ENCODE measurements around the gene PIK3CG. TPM values are rescaled to one million over a fixed set of nuclear protein-coding genes. Genes with fewer than 3 reads are reported as not detected.

The PIK3CG gene
- polyA plus RNA-seq, 3 donors = 17.9 to 31.2 (median 20.7) TPM

DNA sequence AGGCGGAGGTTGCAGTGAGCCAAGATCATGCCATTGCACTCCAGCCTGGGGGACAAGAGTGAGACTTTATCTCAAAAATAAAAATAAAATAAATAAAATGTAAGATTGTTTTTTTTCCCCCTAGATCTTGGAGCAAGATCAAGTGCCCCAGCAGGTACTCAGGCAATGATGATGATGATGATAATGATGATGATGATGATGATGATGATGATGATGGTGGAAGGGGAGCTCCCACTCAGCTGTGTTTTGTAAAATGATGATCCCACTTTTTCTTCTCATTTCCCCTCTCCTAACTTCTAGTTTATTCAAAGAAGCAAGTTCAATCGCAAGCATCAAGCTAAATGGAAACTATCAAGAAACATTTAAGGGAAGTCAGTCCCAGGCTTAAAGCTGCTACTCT lies 50.3 kb downstream of the PIK3CG start:
- Mint-ChIP-seq H3K27me3 (ENCODE audit: low read depth in 3 of 3) (peaks cover 0 to 2% (median 0%) of the 10 kb centered on the region in 3 donors), H3K4me3 (no peak overlapping the region), H3K9me3 (peaks cover 0 to 14% (median 4%) of the 10 kb centered on the region in 7 donors), H3K4me1 (peaks cover 2% of the 10 kb centered on the region), H3K36me3 (peaks cover 4 to 6% of the 10 kb centered on the region in 2 donors), H3K27ac (no peak overlapping the region)
- Histone ChIP-seq H4K20me1 (ENCODE audit: insufficient read depth, low read length) (no peaks in the 10 kb centered on the region), H3K9ac (ENCODE audit: insufficient read depth, low read length, poor library complexity, severe bottlenecking) (no peak overlapping the region), H3K27ac (ENCODE audit: low read depth in 1 of 2, low read length in 2 of 2) (no peak overlapping the region), H3K4me3 (replicated peaks in 1 of 3; ENCODE audit: low read depth in 2 of 3, low read length in 3 of 3) (no peak overlapping the region), H2AFZ (ENCODE audit: insufficient read depth, low read depth, low read length, poor library complexity, severe bottlenecking) (no peak overlapping the region), H3K4me1 (ENCODE audit: control insufficient read depth in 1 of 2, insufficient read depth in 2 of 2, low read length in 2 of 2) (no peaks in the 10 kb centered on the region), H3K79me2 (ENCODE audit: insufficient read depth, low read length) (no peaks in the 10 kb centered on the region), H3K9me3 (replicated peaks in 1 of 2; ENCODE audit: control insufficient read depth in 1 of 2, insufficient read depth in 1 of 2, low read length in 2 of 2) (peaks cover 0 to 13% of the 10 kb centered on the region in 2 donors), H3K36me3 (replicated peaks in 1 of 2; ENCODE audit: control insufficient read depth in 1 of 2, insufficient read depth in 2 of 2, low read length in 2 of 2) (no peaks in the 10 kb centered on the region), H3K27me3 (ENCODE audit: control insufficient read depth in 2 of 2, insufficient read depth in 2 of 2, low read length in 2 of 2) (no peaks in the 10 kb centered on the region), H3K4me2 (replicated peaks; ENCODE audit: extremely low read depth, low read length, poor library complexity, severe bottlenecking) (no peak overlapping the region)
- intact Hi-C loops (cut with micrococcal nuclease) = no loop called here
- TF ChIP-seq, protein P1, sequence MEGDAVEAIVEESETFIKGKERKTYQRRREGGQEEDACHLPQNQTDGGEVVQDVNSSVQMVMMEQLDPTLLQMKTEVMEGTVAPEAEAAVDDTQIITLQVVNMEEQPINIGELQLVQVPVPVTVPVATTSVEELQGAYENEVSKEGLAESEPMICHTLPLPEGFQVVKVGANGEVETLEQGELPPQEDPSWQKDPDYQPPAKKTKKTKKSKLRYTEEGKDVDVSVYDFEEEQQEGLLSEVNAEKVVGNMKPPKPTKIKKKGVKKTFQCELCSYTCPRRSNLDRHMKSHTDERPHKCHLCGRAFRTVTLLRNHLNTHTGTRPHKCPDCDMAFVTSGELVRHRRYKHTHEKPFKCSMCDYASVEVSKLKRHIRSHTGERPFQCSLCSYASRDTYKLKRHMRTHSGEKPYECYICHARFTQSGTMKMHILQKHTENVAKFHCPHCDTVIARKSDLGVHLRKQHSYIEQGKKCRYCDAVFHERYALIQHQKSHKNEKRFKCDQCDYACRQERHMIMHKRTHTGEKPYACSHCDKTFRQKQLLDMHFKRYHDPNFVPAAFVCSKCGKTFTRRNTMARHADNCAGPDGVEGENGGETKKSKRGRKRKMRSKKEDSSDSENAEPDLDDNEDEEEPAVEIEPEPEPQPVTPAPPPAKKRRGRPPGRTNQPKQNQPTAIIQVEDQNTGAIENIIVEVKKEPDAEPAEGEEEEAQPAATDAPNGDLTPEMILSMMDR (IDR thresholded peaks at IDR 0.05) = no peak
- DNase-seq = no peak
- WGBS (ENCODE audit: insufficient coverage) = 90% methylated on average over 1 of the region's 2 CpGs

DNA sequence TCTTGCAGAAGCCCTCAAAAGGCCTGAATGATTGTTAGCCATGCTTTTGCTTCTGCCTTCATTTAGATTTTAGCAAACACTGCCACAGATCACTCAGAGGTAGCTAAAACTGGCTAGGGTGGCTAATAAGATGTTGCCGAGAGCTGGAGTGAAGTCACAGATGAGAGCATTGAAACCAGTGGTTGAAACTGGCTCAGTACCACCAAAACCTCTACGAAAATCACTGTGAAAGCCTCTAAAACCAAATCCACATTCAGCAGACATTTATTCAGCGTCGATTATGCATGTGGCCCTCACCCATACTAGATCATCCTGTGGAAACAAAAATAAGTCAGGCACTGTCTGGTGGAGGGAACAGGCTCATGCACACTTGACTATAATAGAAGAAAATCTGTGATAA lies 50.8 kb downstream of the PIK3CG start:
- Histone ChIP-seq H3K4me3 (replicated peaks in 1 of 3; ENCODE audit: low read depth in 2 of 3, low read length in 3 of 3) (no peak overlapping the region), H3K79me2 (ENCODE audit: insufficient read depth, low read length) (no peaks in the 10 kb centered on the region), H3K27ac (ENCODE audit: low read depth in 1 of 2, low read length in 2 of 2) (no peak overlapping the region), H3K4me1 (ENCODE audit: control insufficient read depth in 1 of 2, insufficient read depth in 2 of 2, low read length in 2 of 2) (no peaks in the 10 kb centered on the region), H4K20me1 (ENCODE audit: insufficient read depth, low read length) (no peaks in the 10 kb centered on the region), H2AFZ (ENCODE audit: insufficient read depth, low read depth, low read length, poor library complexity, severe bottlenecking) (no peak overlapping the region), H3K9me3 (replicated peaks in 1 of 2; ENCODE audit: control insufficient read depth in 1 of 2, insufficient read depth in 1 of 2, low read length in 2 of 2) (peaks cover 0 to 13% of the 10 kb centered on the region in 2 donors), H3K36me3 (replicated peaks in 1 of 2; ENCODE audit: control insufficient read depth in 1 of 2, insufficient read depth in 2 of 2, low read length in 2 of 2) (no peaks in the 10 kb centered on the region), H3K27me3 (ENCODE audit: control insufficient read depth in 2 of 2, insufficient read depth in 2 of 2, low read length in 2 of 2) (no peaks in the 10 kb centered on the region), H3K9ac (ENCODE audit: insufficient read depth, low read length, poor library complexity, severe bottlenecking) (no peak overlapping the region), H3K4me2 (replicated peaks; ENCODE audit: extremely low read depth, low read length, poor library complexity, severe bottlenecking) (no peak overlapping the region)
- TF ChIP-seq, protein P1 (IDR thresholded peaks at IDR 0.05) = no peak
- peaks cover 0 to 2% (median 0%) of the 10 kb centered on the region in 3 donors for H3K27me3 Mint-ChIP-seq (ENCODE audit: low read depth in 3 of 3)
- peaks cover 3 to 6% of the 10 kb centered on the region in 2 donors for H3K36me3 Mint-ChIP-seq
- intact Hi-C loops (cut with micrococcal nuclease) = no loop called here
- WGBS (ENCODE audit: insufficient coverage) = 75% methylated on average over 1 of the region's 4 CpGs
- DNase-seq = no peak
- no peak overlapping the region for H3K27ac Mint-ChIP-seq
- no peak overlapping the region for H3K4me3 Mint-ChIP-seq
- H3K4me1 Mint-ChIP-seq = peaks cover 2% of the 10 kb centered on the region
- H3K9me3 Mint-ChIP-seq = peaks cover under 1 to 15% (median 5%) of the 10 kb centered on the region in 7 donors

Data from CD14-positive monocyte (primary cell).